ENCODE results near the gene RALGPS1. TPM values are rescaled to one million over a fixed set of nuclear protein-coding genes. Genes with fewer than 3 reads are reported as not detected.

RALGPS1 gene
- total RNA-seq, 2 experiments from 2014 or later, result 1.9 to 4.4 TPM

DNA sequence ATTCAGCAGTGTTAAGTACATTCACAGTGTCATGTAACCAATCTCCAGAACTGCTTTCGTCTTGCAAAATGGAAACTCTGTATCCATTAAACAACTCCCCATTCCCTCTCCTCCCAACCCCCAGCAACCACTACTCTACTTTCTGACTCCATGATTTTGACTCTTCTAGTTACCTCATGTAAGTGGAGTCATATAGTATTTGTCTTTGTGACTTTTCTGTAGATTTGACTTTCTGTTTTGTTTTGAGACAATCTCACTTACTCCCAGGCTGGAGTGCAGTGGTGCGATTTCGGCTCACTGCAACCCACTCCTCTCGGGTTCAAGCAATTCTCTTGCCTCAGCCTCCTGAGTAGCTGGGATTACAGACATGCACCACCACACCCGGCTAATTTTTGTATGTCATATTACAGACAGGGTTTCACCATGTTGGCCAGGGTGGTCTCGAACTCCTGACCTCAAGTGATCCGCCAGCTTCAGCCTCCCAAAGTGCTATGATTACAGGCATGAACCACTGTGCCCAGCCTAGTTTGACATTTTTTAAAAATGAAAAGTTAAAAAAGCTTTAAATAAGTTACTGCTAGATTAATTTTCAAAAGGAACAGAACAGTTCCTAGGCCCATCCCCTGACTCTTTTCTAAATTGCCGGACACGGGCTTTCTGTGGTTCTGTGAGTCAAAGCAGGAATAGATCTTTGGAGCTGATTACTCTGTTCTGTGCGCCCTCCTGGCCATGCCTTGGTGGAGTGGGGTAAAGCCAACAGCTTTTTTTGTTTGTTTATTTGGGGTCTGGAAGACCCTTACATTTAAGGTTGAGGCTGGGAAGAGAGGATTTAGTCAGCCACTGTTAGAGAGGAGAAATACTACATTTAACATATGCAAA is 59.3 kb downstream of the RALGPS1 start:
- H3K4me1 Mint-ChIP-seq, result peaks cover 8% of the 10 kb centered on the region
- H3K4me3 Mint-ChIP-seq, result no peak overlapping the region
- peaks cover 19% of the 10 kb centered on the region for H3K27me3 Mint-ChIP-seq
- ATAC-seq, result no peak
- H3K9me3 Mint-ChIP-seq (ENCODE audit: low read depth), result no peaks in the 10 kb centered on the region
- DNase-seq, result no peak
- H3K36me3 Mint-ChIP-seq, result no peaks in the 10 kb centered on the region
- CTCF ChIA-PET, result interaction anchor here (0.9 kb wide), 1 partner anchor 227 kb away, joined by 3 read pairs; no protein-coding TSS in a partner anchor
- H3K27ac Mint-ChIP-seq, result no peak overlapping the region

- Mint-ChIP-seq H3K9me3 (ENCODE audit: low read depth) (no peaks in the 10 kb centered on the region), H3K27ac (no peak overlapping the region), H3K4me3 (no peak overlapping the region), H3K27me3 (peaks cover 22% of the 10 kb centered on the region), H3K4me1 (peaks cover 8% of the 10 kb centered on the region), H3K36me3 (no peaks in the 10 kb centered on the region)
- CTCF ChIA-PET, result interaction anchor here (0.9 to 1.2 kb wide), 2 partner anchors 10 to 226 kb away, joined by 3 to 4 read pairs; no protein-coding TSS in a partner anchor
- ATAC-seq (no peak), DNase-seq (no peak)
Measured at GRCh38 chr9:126974594-126974993, 60.0 kb downstream of the RALGPS1 start.

- Mint-ChIP-seq H3K4me1 (peaks cover 8% of the 10 kb centered on the region), H3K9me3 (ENCODE audit: low read depth) (no peaks in the 10 kb centered on the region), H3K4me3 (no peak overlapping the region), H3K27me3 (peaks cover 19% of the 10 kb centered on the region), H3K36me3 (no peaks in the 10 kb centered on the region), H3K27ac (no peak overlapping the region)
- ATAC-seq (no peak), DNase-seq (no peak)
- CTCF ChIA-PET, result interaction anchor here (0.7 to 1.2 kb wide), 2 partner anchors 9 to 10 kb away, joined by 3 to 4 read pairs; no protein-coding TSS in a partner anchor
Measured at GRCh38 chr9:126975327-126976220, 61.0 kb downstream of the RALGPS1 start.

GRCh38 chr9:126979461-126979860 is 64.9 kb downstream of the RALGPS1 start:
- Mint-ChIP-seq H3K4me1 (peaks cover 26% of the 10 kb centered on the region), H3K36me3 (peaks cover 22% of the 10 kb centered on the region), H3K27me3 (peaks cover 3% of the 10 kb centered on the region), H3K9me3 (ENCODE audit: low read depth) (no peaks in the 10 kb centered on the region), H3K4me3 (no peak overlapping the region), H3K27ac (no peak overlapping the region)
- CTCF ChIA-PET, result interaction anchor here (1.0 to 1.1 kb wide), 3 partner anchors 10 to 39 kb away, joined by 3 to 6 read pairs (median 3); no protein-coding TSS in a partner anchor
- ATAC-seq (no peak), DNase-seq (no peak)

DNA sequence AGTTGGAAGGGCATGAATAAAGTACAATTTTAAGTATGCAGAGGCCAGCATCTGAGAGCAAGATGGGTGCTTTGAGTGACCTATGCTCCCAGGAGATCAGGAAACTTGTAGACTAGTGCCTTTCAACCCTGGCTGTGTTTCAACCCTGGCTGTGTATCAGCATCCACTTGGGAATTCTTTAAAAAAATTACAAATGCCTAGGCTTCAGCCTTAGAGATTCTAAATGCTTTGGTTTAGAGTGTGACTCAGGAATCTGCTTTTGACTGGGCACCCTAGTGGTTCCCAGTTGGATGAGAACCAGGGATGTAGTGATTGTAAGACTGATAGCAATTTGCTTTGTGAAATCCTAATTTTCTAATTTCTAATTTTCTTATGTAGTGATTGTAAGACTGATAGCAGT is 65.6 kb downstream of the RALGPS1 start:
- H3K27ac Mint-ChIP-seq, result no peak overlapping the region
- CTCF ChIA-PET, result no interaction called here
- H3K36me3 Mint-ChIP-seq, result peaks cover 29% of the 10 kb centered on the region
- peaks cover 34% of the 10 kb centered on the region for H3K4me1 Mint-ChIP-seq
- H3K27me3 Mint-ChIP-seq, result peaks cover 3% of the 10 kb centered on the region
- DNase-seq, result no peak
- H3K4me3 Mint-ChIP-seq, result no peak overlapping the region
- H3K9me3 Mint-ChIP-seq (ENCODE audit: low read depth), result no peaks in the 10 kb centered on the region
- no peak for ATAC-seq

GRCh38 chr9:126981218-126981617 is 66.6 kb downstream of the RALGPS1 start:
- peaks cover 41% of the 10 kb centered on the region for H3K4me1 Mint-ChIP-seq
- H3K36me3 Mint-ChIP-seq, result peaks cover 30% of the 10 kb centered on the region
- H3K4me3 Mint-ChIP-seq, result no peak overlapping the region
- H3K27me3 Mint-ChIP-seq, result peaks cover 3% of the 10 kb centered on the region
- no peak for DNase-seq
- ATAC-seq, result no peak
- H3K9me3 Mint-ChIP-seq (ENCODE audit: low read depth), result no peaks in the 10 kb centered on the region
- H3K27ac Mint-ChIP-seq, result peak overlapping the region; percentile 5
- CTCF ChIA-PET, result no interaction called here

GRCh38 chr9:126982215-126983002 is 67.8 kb downstream of the RALGPS1 start:
- H3K9me3 Mint-ChIP-seq (ENCODE audit: low read depth), result no peaks in the 10 kb centered on the region
- CTCF ChIA-PET, result interaction anchor here (1.0 kb wide), 1 partner anchor 23 kb away, joined by 3 read pairs; no protein-coding TSS in a partner anchor
- peak overlapping the region; percentile 82 for H3K27ac Mint-ChIP-seq
- ATAC-seq, result peak; percentile 41
- peaks cover 30% of the 10 kb centered on the region for H3K36me3 Mint-ChIP-seq
- H3K4me3 Mint-ChIP-seq, result no peak overlapping the region
- DNase-seq, result peak; percentile 77
- peaks cover 53% of the 10 kb centered on the region for H3K4me1 Mint-ChIP-seq
- H3K27me3 Mint-ChIP-seq, result peaks cover 6% of the 10 kb centered on the region

DNA sequence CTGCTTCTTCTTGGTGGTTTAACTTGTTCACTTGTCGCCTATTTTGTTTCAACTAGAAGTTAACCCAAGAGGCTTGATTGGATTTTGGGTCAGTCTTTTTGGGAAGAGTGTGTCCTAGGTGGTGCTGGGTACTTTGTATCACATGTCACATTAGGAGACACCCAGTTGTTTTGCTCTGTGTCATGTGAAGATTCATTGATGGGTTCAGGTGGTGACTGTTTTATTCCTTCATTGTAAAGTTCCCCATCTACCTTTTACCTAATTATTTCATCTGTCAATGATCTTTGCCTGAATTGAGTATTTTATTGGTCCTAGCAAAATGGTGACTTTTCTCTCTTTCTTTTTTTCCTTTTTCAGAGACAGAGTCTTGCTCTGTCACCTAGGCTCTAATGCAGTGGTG is 69.2 kb downstream of the RALGPS1 start:
- H3K27me3 Mint-ChIP-seq, result peaks cover 6% of the 10 kb centered on the region
- peaks cover 36% of the 10 kb centered on the region for H3K36me3 Mint-ChIP-seq
- H3K4me3 Mint-ChIP-seq, result no peak overlapping the region
- peaks cover 60% of the 10 kb centered on the region for H3K4me1 Mint-ChIP-seq
- ATAC-seq (no peak), DNase-seq (no peak)
- no peaks in the 10 kb centered on the region for H3K9me3 Mint-ChIP-seq (ENCODE audit: low read depth)
- H3K27ac Mint-ChIP-seq, result peak overlapping the region; percentile 0
- CTCF ChIA-PET, result interaction anchor here (1.6 to 3.8 kb wide), 2 partner anchors 9 to 21 kb away, joined by 4 to 20 read pairs; no protein-coding TSS in a partner anchor

GRCh38 chr9:126984969-126985368 is 70.4 kb downstream of the RALGPS1 start:
- no peaks in the 10 kb centered on the region for H3K9me3 Mint-ChIP-seq (ENCODE audit: low read depth)
- H3K4me1 Mint-ChIP-seq, result peaks cover 60% of the 10 kb centered on the region
- CTCF ChIA-PET, result interaction anchor here (1.6 to 3.8 kb wide), 4 partner anchors 10 to 64 kb away, joined by 4 to 20 read pairs (median 12); no protein-coding TSS in a partner anchor
- DNase-seq (no peak), ATAC-seq (no peak)
- H3K4me3 Mint-ChIP-seq, result no peak overlapping the region
- peaks cover 8% of the 10 kb centered on the region for H3K27me3 Mint-ChIP-seq
- no peak overlapping the region for H3K27ac Mint-ChIP-seq
- peaks cover 37% of the 10 kb centered on the region for H3K36me3 Mint-ChIP-seq

DNA sequence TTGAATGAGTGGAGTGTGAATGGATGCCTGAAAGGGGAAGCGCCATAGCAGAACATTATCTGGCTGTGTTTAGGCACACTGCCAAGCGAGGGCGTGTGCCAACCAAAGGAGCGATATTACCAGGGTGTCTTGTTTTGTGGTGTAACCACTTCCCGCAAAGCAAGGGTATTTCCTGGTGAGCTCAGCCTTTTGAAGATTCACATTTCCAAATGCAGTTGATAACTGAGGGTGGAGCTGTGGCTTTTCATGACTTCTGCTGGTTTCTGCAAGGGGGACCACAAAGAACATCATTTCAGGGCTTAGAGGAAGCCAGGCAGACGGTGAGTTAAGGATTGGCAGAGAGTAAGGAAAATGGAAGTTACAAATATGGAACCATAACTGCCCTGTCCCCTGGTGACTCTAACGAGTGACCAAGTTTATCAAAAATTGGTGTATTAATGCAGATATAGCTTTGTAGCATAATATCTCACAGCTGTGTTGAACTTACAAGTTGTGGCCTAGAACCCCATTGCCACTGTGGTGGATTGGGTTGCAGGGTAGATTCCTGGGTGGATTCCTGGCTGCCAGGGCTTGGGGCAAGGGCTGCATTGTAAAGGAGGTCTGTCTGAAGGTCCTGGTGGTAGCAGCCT is 71.4 kb downstream of the RALGPS1 start:
- Mint-ChIP-seq H3K4me1 (peaks cover 59% of the 10 kb centered on the region), H3K27me3 (peaks cover 18% of the 10 kb centered on the region), H3K4me3 (peak overlapping the region; percentile 42), H3K27ac (peak overlapping the region; percentile 85), H3K9me3 (ENCODE audit: low read depth) (no peaks in the 10 kb centered on the region), H3K36me3 (peaks cover 38% of the 10 kb centered on the region)
- CTCF ChIA-PET, result interaction anchor here (0.7 to 3.8 kb wide), 11 partner anchors 14 to 465 kb away, joined by 3 to 20 read pairs (median 4); partner anchors contain the start of genes LRSAM1 and RPL12
- ATAC-seq (peak; percentile 71), DNase-seq (peak; percentile 93)

- peaks cover 21% of the 10 kb centered on the region for H3K27me3 Mint-ChIP-seq
- peaks cover 58% of the 10 kb centered on the region for H3K4me1 Mint-ChIP-seq
Measured at GRCh38 chr9:126986506-126986951, 71.9 kb downstream of the RALGPS1 start.

GRCh38 chr9:126988857-126989256 is 74.3 kb downstream of the RALGPS1 start:
- H3K4me1 Mint-ChIP-seq, result peaks cover 38% of the 10 kb centered on the region
- DNase-seq, result no peak
- CTCF ChIA-PET, result no interaction called here
- H3K27ac Mint-ChIP-seq, result no peak overlapping the region
- ATAC-seq, result no peak
- H3K36me3 Mint-ChIP-seq, result peaks cover 37% of the 10 kb centered on the region
- H3K27me3 Mint-ChIP-seq, result peaks cover 31% of the 10 kb centered on the region
- H3K9me3 Mint-ChIP-seq (ENCODE audit: low read depth), result peaks cover 6% of the 10 kb centered on the region
- no peak overlapping the region for H3K4me3 Mint-ChIP-seq

More at GRCh38 chr9:126986506-126986951, 71.9 kb downstream of the RALGPS1 start:
- H3K36me3 Mint-ChIP-seq, result peaks cover 37% of the 10 kb centered on the region
- peak overlapping the region; percentile 42 for H3K4me3 Mint-ChIP-seq
- DNase-seq, result peak; percentile 46
- H3K27ac Mint-ChIP-seq, result peak overlapping the region; percentile 85
- no peaks in the 10 kb centered on the region for H3K9me3 Mint-ChIP-seq (ENCODE audit: low read depth)
- CTCF ChIA-PET, result interaction anchor here (0.7 to 3.8 kb wide), 11 partner anchors 13 to 465 kb away, joined by 3 to 20 read pairs (median 4); partner anchors contain the start of genes LRSAM1 and RPL12
- peak; percentile 54 for ATAC-seq
